ENCODE measurements around the gene ADAT1.

Gene ADAT1

DNA sequence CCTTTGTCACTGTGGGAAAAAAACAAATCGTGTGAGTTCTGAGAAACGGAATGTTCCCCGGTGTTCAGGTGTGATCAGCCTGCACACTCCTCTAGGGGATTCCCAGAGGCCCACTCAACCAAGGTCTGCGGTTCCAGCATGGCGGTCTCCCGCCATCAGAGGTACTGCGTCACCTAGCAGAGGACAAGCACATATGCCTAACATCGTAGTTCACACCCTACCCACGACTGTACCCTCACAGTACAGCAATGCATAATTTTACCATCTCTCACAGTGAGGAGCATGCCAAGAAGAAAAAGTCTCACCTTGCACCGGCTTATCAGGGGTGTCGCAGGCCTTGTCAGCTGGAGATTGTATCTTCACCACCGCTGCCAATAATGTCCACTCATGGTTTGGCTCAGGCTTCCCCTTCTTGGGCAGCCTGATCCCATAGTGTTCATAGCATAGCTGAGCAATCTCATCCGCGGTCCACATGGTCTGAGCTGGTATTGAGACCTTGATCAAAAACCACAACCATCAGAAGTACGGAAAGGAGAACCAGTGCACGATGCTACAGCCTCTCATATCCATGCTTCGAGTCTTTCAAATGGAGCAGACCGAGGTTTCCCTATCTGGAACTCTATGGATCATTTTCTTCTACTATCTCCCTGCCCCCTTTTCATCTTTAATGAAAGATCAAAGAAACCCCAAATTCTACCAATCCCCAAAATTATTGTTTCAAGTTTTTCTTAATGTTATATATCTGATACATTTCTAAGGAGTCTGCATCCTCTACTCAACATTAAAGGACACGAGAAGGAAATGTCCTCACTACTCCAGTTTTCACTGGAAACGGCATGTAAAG is 2.5 kb downstream of the ADAT1 start:
- no peak for DNase-seq

DNA sequence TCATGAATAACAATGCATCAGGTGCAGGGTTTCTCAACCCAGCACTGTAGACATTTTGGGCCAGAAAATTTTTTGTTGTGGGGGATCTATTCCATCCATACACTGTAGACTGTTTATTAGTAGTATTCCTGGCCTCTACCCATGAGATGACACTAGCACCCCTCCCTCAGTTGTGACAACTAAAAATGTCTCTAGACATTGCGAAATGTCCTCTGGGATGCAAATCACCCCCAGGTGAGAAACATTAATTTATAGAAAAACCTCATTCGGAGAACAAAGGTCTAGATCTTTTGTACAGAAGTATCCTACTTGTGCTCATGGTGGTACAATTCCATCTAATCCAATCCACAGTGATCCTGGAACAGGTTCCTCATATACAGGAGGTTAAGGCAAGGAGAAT is 4.3 kb downstream of the ADAT1 start:
- DNase-seq: no peak

DNA sequence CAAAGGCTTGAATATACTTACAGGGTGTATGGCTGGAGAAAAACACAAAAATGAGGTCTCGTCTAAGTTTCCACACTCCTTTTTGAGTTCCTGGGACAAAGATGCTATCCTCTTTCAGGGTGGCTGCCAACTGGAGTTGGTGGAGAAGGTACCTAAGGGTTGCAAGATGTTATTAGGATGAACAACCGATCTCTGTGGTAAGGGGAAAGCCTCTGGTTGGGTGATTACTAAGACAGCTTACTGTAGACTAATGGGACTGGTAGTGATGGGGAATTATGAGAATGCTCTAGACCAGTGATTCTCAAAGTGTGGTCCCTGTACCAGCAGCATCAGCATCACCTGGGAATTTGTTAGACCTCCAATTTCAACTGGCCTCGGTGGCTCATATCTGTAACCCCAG is 6.0 kb downstream of the ADAT1 start:
- DNase-seq: no peak

DNA sequence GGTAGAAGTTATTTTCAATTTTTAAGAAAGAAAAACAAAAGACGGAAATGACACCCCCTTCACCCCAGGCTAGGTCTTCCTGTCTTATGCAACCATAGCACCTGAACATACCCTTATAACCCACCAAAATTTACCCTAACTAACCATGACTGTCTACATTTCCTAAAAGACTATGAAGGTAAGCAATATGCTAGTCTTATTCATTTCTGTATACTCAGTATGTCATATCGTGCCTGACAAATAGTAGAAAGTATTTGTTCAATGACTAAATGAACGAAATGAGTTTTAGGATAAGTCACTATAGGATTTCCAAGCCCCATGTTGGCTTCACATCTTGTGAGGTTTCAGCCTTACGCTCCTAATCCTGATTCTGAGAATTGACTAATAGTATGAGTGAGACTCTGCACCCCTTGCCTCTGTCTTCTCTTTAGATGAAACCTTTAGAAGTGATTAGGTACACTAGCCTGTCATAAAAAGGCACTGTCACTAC is 6.5 kb downstream of the ADAT1 start:
- no peak for DNase-seq

DNA sequence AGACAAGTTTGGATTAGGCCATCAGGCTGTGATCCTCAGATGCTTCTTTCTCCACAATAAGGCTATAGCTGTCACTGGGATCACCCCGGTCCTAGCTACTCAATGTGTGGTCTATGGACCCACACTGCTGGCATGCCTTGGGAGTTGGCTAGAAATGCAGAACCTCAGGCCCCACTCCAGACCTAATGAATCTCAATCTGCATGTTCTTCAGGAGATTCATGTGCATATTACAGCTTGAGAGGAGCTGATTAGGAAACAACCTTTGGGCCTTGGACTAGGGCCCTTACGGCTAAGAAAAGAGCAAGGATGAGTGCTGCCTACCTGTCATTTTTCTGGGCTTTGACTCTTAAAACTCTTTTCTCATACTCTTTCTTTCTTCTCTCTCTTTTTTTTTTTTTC is 7.5 kb downstream of the ADAT1 start:
- no peak for DNase-seq

DNA sequence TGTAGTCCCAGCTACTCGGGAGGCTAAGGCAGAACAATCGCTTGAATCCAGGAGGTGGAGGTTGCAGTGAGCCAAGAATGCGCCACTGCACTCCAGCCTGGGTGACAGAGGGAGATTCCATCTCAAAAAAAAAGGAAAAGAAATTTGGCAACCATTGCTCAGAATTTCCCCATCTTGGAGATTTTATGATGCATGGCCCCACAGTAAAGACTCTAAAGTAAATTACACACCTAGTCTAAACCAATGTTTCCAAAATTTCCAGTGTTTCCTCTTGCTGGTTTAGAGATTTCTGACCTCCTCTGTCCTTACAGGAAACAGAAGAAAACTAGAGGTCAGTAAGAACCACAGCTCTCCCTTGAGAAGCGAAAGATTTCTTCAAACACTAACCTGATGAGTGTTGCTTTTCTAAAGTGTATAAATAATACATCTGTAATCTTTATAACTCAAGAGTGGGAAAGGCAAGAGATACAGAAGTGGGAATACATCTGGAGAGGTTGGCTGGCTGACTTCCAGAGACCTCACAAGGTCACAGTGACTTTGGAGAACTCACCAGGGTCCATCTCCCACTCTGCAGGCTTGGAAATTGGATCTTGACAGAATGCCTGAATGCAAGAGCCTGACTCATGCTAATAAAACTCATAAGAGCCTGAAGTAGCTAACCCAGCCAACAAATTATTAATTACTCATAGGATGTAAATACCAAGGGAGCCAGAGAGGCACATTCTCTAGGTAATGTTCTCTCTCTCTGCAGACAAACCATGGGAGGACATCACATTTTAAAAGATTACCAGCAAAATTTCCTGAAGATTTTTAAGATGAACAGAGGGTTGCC is 8.8 kb downstream of the ADAT1 start:
- peak; percentile 66 for DNase-seq

DNA sequence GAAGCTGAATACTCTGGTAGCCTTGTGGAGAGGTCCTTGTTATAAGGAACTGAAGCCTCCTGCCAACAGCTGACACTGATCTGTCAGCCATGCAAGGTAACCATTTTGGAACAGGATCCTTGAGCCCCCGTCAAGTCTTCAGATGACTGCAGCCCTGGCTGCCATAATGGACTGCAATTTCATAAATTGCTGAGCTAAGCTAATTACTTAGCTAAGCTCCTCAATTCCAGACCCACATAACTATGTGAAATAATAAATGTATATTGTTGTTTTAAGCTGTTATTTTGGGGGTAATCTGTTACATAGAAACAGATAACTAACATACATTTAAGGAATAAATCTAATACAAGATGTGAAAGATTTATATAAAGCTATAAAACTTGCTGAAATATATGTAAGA is 16.6 kb downstream of the ADAT1 start:
- no peak for DNase-seq

DNA sequence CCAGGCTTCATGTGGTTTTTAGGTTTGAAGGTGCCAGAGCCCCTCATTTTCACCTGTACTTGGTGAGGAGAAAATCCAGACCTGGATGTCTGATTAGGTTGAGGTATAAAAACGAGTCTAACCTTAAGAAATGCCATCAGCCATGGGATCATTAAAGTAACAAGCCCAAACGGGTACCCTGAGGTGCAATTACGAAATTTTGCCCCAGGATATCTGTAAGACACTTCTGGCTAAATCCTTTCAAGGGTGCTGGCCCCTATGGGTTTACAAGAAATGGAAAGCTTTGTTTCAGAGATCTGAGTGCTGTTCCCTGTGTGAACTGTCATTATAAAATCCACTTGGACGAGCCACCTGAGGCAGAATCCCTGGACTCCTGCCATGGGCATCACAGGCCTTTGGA is 19.8 kb downstream of the ADAT1 start:
- no peak for DNase-seq

DNA sequence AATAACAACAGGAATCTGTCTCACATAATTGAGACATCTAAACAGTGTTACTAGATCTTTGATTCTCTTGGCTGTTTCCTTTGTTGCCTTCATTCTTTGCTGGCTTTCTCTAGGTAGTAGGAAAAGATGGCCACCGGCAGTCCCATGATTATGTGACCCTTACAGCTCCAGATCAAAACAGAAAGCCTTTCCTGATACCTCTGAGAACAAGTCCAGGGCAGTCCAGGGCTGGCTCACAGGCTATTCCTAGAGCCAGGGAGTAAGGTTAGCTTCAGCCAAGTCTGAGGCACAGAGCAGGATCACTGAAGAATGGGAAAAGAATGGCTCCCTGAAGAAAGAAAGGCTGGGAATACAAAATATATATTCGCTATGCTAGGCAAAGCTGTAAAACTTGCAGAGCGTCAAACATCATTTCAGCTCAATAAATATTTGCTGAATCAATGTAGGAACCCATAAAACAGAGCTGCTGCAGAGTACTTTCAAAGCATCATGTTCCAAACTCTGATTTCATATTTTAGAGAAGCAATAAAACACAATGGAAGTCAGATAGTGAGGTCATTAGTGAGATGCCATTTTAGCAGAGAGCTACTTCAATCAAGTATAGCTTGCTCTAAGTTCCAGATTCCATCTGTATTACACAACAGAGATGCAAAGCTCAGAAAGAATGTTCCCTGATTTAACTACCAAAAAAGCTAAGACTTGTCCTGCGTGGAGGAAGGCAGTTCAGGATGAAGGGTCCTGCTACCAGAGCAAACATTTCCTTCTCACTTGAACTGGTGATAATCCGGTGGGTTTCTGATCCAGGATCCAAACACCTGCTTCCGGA is 23.4 kb downstream of the ADAT1 start:
- no peak for DNase-seq

DNA sequence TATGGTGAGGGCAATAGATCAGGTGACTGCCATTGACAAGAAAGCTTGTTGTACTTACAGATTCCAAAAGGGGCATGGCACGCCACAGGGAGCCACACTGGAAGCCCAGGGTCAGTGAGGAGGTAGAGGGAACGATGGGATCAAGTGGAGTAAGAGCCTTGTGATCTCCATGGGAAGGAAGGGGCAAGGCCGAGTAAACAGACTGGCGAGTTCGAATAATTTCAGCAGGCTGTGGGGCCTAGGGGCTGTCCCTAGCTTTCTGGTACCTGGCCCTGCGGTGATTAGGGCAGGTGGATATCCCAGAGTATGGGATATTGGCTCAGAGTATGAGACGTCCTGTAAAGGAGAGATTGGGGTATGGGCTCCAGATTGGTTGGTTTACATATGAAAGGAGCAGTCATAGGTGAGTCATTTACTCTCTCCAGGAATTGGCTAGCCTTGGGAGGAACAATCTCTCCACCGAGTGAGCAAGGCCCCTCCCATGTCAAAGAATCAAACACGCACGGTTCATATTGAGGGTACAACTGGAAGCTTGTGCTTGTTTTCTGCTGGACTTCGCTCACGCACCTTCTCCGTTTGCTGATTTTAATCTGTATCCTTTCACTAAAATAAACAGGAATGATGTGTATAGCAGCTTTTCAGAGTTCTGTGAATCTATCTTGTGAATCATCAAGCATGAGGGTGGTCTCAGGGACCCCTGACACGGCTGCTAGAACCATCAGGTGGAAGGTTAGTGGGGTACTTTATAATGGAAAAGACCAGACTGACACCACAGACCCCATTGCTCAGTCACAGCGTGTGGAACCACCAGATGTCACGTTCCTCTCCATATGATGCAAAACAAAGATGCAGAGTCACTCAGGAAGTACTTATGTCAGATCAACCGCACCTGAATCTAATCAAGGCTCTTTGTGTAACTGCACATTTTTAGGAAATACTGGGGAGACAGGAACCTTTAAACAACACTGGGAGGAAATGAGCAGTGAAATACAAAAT is 29.0 kb downstream of the ADAT1 start:
- peak; percentile 81 for DNase-seq

DNA sequence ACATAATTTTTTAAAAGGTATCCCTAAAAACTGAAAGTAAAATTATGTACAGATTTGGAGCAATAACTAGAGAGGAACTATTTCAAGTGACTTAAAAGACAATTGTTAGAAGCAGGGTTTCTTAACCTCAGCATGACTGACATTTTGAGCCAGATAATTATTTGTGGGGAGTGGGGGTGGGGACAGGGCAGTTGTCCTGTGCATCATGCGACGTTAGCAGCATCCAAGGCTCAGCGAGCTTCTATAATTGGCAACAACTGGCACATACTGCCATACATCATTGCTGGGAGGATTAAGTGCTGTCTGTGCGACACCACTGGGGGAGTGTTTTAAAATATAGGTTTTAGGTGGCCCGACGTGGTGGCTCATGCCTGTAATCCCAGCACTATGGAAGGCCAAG is 29.8 kb downstream of the ADAT1 start:
- DNase-seq: no peak

DNA sequence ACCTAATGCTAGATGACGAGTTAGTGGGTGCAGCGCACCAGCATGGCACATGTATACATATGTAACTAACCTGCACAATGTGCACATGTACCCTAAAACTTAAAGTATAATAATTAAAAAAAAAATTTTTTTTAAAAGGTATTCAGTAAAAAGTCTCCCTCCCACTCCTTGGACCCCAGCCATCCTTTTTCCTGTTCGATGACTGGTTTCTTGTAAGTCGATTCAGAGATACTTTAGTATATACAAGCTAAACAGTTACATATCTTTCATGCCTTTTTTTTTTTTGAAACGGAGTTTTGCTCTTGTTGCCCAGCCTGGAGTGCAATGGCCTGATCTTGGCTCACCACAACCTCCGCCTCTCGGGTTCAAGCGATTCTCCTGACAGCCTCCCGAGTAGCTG is 31.2 kb downstream of the ADAT1 start:
- peak; percentile 15 for DNase-seq

DNA sequence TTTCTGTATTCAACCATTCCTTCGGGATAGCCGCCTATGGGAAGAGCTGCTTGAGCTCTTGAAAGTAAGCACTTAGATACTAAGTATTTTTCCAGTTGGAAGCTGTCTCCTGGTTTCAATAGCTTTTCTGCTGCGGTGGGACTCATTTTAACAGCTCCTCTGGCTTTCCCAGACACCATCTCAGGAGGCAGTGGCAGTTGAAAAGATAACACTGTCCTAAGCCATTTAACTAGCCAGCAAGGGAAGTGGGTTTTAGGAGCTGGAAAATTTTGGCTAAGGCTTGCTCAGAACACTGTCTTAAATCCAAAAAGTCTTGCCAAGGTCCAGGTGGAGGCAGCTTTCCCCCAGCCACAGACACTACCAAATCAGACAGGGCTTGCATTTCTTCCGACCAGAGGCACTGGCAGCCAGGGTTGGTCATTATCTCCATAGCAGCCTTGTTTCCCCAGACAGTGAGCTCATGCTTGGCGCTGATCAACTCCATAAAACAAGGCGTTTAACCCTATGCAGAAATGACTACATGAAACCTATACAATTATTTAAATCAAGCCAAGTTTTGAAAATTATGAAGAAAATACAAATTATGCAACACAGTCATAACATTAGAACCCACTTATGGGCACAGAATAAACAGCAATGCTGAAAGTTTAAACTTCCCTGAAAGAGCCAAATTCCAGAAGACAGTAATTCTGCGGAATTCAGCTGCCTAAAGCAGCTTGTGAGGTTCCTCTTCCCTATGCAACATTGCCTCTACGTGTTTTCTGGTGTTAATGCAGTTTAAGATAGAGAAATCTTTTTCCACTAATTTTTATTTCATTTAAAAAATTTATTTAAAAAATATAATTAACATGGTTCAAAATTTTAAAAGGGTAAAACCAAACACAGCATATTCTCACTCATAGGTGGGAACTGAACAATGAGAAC is 31.9 kb downstream of the ADAT1 start:
- DNase-seq: peak; percentile 59

DNA sequence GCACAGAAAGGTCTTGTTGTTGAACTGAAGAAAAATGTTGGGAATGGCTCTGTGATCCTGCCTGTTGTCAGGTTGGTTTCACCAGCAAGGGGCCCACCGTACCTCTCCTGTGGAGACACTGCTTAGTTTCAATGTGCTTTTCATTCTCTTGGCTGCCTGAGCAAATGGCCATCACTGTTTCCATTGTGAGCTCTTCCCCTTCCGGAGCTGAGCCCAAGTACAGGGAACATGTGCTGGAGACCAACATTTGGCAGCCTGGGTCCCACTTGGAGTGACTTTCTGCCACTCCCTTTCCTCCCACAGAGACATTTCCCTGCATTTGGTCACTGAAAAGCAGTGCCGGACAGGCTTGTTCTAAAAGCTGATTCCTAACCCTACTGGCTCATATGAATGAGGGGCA is 33.8 kb downstream of the ADAT1 start:
- DNase-seq: no peak

DNA sequence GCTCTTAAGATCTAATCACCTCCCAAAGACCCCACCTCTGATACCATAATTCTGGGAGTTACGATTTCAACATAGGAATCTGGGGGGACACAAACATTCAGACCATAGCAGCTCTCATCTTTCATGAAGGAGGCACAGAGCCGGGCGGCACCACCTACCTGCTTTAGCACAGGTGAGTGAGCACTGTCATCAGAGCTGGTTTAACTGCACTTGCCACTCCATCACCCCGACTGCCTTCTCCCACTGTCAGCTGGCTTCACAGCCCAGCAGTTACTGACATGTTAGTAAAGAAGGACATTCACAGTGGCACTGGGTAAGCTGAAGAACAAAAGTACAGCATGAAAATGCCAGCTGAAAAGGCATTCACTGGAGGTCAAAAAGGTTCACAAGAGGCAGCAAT is 34.4 kb downstream of the ADAT1 start:
- no peak for DNase-seq

DNA sequence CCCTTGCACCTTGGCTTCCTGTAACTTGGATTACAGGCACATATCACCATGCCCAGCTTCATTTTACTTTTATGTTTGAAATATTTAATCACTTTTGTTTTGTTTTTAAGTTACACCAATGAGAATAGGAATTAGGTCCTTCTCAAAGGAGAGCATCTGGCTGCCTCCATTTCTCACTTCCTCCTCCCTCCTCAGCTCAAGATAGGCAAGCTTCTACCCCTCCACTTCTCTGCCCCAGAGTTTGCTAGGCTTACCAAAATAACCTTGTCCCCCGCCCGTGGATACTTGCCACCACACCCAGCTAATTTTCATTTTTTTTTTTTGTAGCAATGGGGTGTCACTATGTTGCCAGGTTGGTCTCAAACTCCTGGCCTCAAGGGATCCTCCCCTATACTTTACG is 39.0 kb downstream of the ADAT1 start:
- DNase-seq: no peak

DNA sequence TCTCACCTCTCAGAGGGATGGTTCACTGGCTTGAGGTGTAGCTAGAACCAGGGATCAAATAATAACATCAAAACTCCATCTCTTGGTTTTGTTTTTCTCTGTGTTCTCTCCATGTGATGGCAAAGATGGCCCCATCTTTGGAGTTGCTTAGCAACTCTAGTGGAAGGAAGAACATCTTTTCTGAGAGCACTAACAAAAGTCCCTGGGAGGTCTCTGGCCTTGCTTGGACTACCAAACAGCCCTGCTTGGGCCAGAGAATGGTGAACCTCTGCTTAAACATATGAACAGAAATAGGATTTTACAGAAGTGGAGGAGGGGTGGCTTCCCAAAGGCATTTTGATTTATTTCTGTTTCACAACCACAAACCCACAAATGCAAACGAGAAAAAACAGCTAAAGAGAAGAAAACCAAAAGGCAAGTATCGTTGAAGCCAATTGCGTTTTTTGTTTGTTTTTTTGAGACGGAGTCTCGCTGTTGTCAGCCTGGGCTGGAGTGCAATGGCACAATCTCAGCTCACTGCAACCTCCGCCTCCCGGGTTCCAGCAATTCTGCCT is 43.7 kb downstream of the ADAT1 start:
- DNase-seq: no peak

DNA sequence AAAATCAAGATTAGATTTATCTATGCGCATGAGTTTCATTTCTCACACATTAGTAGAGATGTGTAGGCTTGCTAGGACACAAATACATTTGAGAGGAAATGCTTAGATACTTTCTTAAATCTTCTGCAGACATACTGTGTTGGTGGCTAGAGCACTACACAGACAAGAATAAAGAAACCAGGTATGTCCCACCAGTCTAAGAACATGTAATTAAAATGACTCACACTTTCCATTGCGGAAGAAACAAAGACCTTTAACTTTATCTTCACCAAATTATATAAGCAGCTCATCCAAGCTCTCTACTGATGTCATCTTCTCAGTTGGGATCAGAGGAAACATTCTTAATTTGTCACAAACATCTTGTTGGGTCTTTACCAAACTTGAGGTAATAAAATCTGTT is 44.4 kb downstream of the ADAT1 start:
- DNase-seq: no peak

DNA sequence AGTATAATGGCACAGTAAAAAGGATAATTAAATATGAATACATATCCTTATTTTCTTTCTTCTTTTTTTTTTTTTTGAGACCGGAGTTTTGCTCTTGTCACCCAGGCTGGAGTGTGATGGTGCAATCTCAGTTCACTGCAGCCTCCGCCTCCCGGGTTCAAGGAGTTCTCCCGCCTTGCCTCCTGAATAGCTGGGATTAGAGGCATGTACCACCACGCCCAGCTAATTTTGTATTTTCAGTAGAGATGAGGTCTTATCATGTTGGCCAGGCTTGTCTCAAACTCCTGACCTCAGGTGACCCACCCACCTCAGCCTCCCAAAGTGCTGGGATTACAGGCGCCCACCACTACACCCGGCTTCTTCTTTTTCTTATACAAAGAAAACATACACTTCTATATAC is 44.9 kb downstream of the ADAT1 start:
- DNase-seq: no peak

DNA sequence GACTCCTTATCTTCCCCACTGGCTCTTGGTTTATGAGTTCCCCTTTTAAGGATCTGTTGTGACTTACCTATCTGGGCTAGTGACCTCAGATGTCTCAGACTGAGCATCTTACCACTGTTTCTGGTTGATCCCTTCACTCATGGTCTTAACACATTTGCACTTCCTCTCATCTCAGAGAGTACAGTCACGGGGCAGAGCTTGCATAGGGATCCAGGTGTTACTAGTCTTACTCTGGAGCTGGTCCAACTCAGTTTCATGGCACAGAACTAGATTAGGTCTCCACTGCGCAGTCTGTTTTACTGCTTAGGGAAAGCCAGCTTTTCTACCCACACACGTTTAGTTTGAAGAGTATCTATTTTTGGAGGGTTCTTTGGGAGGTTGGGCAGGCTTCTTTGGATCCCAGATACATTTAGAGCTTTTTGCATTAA is 46.7 kb downstream of the ADAT1 start:
- DNase-seq: no peak

Data from fibroblast of skin of right quadriceps (primary cell).